Measurements from ENCODE around the gene FAM221A. TPM values are rescaled to one million over a fixed set of nuclear protein-coding genes. Genes with fewer than 3 reads are reported as not detected.

FAM221A gene
- total and polyA plus RNA-seq, 2 of the 8 experiments (the other 6 are each of a cell fraction or from before 2014, with no cell fraction given) = 21.5 to 39.0 TPM

DNA sequence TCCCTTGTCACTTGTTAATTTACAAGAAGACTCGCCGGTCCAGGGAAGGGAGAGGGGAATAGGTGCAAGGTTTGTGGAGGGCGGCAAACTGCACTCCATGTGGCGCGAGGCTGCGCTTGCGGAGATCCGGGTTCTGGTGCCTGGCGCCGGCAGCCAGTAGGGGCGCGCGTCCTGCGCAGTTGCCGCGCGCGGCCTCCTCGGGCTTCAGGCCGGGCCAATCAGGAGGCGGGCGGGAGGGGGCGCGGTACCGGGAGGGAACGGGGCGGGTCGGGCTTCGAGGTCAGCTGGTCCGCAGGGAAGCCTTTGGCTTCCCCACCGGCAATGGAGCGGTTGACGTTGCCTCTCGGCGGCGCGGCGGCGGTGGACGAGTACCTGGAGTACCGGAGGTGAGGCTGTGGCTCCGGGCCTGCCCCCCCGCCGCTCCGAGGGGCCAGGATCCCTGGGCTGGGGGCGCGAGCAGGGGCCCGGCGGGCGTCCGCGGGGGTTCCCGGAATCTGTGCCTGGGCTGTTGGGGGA is at the start of gene FAM221A (continued):
- peak in 1 of 2 experiments; percentile 54; a peak in 1 of 3 replicates for TF ChIP-seq EP300 (IDR thresholded peaks at IDR 0.05; ENCODE audit: borderline replicate concordance in 1 of 2, low read depth in 2 of 2, low read length in 2 of 2)
- TF ChIP-seq KDM4A (IDR thresholded peaks at IDR 0.05; ENCODE audit: low read depth, low read length, severe bottlenecking) = peak; percentile 45
- peak; percentile 66 for TF ChIP-seq CREB1 (IDR thresholded peaks at IDR 0.05)
- no peak for TF ChIP-seq GABPA (IDR thresholded peaks at IDR 0.05; ENCODE audit: borderline replicate concordance, insufficient read depth, low read length)
- TF ChIP-seq MAFK (IDR thresholded peaks at IDR 0.05; ENCODE audit: low read depth, low read length) = no peak
- peak; percentile 58 for TF ChIP-seq RNF2 (IDR thresholded peaks at IDR 0.05; ENCODE audit: borderline replicate concordance, low read depth, low read length, missing control alignments, poor library complexity, severe bottlenecking)
- no peak for TF ChIP-seq EZH2 (IDR thresholded peaks at IDR 0.05; ENCODE audit: low read depth, low read length, severe bottlenecking)
- no peak for TF ChIP-seq RFX5 (IDR thresholded peaks at IDR 0.05; ENCODE audit: borderline replicate concordance, low read depth, low read length)
- TF ChIP-seq KDM5A (IDR thresholded peaks at IDR 0.05; ENCODE audit: low read length) = no peak
- TF ChIP-seq POLR2A (IDR thresholded peaks at IDR 0.05; ENCODE audit: control extremely low read depth in 1 of 2, low read depth in 2 of 2, low read length in 2 of 2) = peak in 1 of 2 experiments; percentile 54; a peak in 1 of 3 replicates
- TF ChIP-seq RBBP5 (IDR thresholded peaks at IDR 0.05; ENCODE audit: borderline replicate concordance, low read depth, low read length) = no peak; the same call in 1 of the 2 replicates
- TF ChIP-seq TEAD4 (IDR thresholded peaks at IDR 0.05; ENCODE audit: low read depth, low read length) = no peak
- no peak for TF ChIP-seq NANOG (IDR thresholded peaks at IDR 0.05; ENCODE audit: insufficient read depth, low read depth, low read length, poor library complexity, severe bottlenecking)
- TF ChIP-seq SP4 (IDR thresholded peaks at IDR 0.05; ENCODE audit: low read length) = no peak; the same call in 1 of the 2 replicates
- no peak for TF ChIP-seq SIRT6 (IDR thresholded peaks at IDR 0.05; ENCODE audit: low read length)
- no peak for TF ChIP-seq BACH1 (IDR thresholded peaks at IDR 0.05; ENCODE audit: low read length)
- TF ChIP-seq RAD21 (IDR thresholded peaks at IDR 0.05 in 1 of 2, conservative IDR thresholded peaks at IDR 0.05 in 1 of 2; ENCODE audit: low read depth in 2 of 2, low read length in 2 of 2) = peak; percentile 22 to 35; a peak in 2 of 4 replicates
- TF ChIP-seq TBP (IDR thresholded peaks at IDR 0.05; ENCODE audit: low read depth, low read length) = peak; percentile 57; the same call in 1 of the 2 replicates
- TF ChIP-seq SRF (IDR thresholded peaks at IDR 0.05; ENCODE audit: low read depth, low read length) = no peak
- TF ChIP-seq, protein P1, sequence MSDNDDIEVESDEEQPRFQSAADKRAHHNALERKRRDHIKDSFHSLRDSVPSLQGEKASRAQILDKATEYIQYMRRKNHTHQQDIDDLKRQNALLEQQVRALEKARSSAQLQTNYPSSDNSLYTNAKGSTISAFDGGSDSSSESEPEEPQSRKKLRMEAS (IDR thresholded peaks at IDR 0.05) = peak; percentile 99
- TF ChIP-seq POU5F1 (IDR thresholded peaks at IDR 0.05; ENCODE audit: low read depth, low read length) = no peak
- TF ChIP-seq, protein P2, sequence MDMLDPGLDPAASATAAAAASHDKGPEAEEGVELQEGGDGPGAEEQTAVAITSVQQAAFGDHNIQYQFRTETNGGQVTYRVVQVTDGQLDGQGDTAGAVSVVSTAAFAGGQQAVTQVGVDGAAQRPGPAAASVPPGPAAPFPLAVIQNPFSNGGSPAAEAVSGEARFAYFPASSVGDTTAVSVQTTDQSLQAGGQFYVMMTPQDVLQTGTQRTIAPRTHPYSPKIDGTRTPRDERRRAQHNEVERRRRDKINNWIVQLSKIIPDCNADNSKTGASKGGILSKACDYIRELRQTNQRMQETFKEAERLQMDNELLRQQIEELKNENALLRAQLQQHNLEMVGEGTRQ (IDR thresholded peaks at IDR 0.05; ENCODE audit: low read length) = peak; percentile 43; the same call in 1 of the 2 replicates
- TF ChIP-seq SAP30 (IDR thresholded peaks at IDR 0.05; ENCODE audit: insufficient read depth, insufficient replicate concordance, low read length) = no peak
- TF ChIP-seq YY1 (IDR thresholded peaks at IDR 0.05; ENCODE audit: low read depth, low read length) = no peak

All from H1 (cell line).